ENCODE data around the gene FHL3. TPM values are rescaled to one million over a fixed set of nuclear protein-coding genes. Genes with fewer than 3 reads are reported as not detected.
"Not testable (repeated sequence)": the region's sequence is repeated elsewhere in the genome, so short reads cannot be mapped to it uniquely, and the experiment has no call there.

FHL3 gene
- total and polyA plus RNA-seq, 11 donors, result 4.6 to 27.0 (median 11.8) TPM

GRCh38 chr1:37987679-37988078 is 17.6 kb downstream of the FHL3 start:
- 30 to 57% (median 40%) methylated on average over 1 of the region's 1 CpG for WGBS, 4 donors
- Histone ChIP-seq H3K4me3 (no peak overlapping the region), H3K4me1 (peaks cover 0 to 25% (median 14%) of the 10 kb centered on the region in 12 donors), H3K9me3 (no peaks in the 10 kb centered on the region), H3K27ac (no peak overlapping the region), H3K27me3 (no peaks in the 10 kb centered on the region), H3K36me3 (peaks cover 3 to 56% (median 51%) of the 10 kb centered on the region in 9 donors)
- ATAC-seq, result no peak
- intact Hi-C loops (cut with DNase I), result loop anchor here in 4 of 10 donors (5.0 to 10.0 kb wide), 4 partner anchors 40 to 183 kb away; partner anchors contain the start of genes INPP5B (in 2 of the 4), C1orf122 (in 1 of the 4) and YRDC (in 1 of the 4)
- TF ChIP-seq POLR2A (IDR thresholded peaks at IDR 0.05), result no peak
- TF ChIP-seq, protein P1, sequence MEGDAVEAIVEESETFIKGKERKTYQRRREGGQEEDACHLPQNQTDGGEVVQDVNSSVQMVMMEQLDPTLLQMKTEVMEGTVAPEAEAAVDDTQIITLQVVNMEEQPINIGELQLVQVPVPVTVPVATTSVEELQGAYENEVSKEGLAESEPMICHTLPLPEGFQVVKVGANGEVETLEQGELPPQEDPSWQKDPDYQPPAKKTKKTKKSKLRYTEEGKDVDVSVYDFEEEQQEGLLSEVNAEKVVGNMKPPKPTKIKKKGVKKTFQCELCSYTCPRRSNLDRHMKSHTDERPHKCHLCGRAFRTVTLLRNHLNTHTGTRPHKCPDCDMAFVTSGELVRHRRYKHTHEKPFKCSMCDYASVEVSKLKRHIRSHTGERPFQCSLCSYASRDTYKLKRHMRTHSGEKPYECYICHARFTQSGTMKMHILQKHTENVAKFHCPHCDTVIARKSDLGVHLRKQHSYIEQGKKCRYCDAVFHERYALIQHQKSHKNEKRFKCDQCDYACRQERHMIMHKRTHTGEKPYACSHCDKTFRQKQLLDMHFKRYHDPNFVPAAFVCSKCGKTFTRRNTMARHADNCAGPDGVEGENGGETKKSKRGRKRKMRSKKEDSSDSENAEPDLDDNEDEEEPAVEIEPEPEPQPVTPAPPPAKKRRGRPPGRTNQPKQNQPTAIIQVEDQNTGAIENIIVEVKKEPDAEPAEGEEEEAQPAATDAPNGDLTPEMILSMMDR (IDR thresholded peaks at IDR 0.05), result no peak
- no peak for DNase-seq

DNA sequence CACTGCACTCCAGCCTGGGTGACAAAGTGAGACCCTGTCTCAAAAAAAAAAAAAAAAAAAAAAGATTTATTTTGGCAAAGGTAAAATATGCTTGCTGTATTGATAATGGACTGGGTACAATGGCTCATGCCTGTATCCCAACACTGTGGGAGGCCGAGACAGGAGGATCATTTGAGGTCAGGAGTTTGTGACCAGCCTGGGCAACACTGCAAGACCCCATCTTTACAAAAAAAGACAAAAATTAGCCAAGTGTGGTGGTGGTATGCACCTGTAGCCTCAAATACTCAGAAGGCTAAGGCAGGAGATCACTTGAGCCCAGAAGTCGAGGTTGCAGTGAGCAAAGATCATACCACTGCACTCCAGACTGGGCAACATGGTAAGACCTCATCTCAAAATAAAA is 21.8 kb downstream of the FHL3 start:
- H3K4me1 ChIP-seq, result peaks cover 0 to 12% (median 5%) of the 10 kb centered on the region in 12 donors
- TF ChIP-seq, protein P1 (IDR thresholded peaks at IDR 0.05), result no peak
- no peak for TF ChIP-seq POLR2A (IDR thresholded peaks at IDR 0.05)
- H3K36me3 ChIP-seq, result peaks cover 6 to 97% (median 92%) of the 10 kb centered on the region in 9 donors
- peak in 1 of 5 donors; percentile 16 for DNase-seq
- intact Hi-C loops (cut with DNase I), result loop anchor here in 3 of 10 donors (5.0 to 10.0 kb wide), 4 partner anchors 39 to 179 kb away; partner anchors contain the start of genes C1orf122 (in 1 of the 3) and YRDC (in 1 of the 3)
- ATAC-seq, result no peak
- 91 to 98% (median 96%) methylated on average over 2 of the region's 2 CpGs for WGBS, 4 donors
- H3K27ac ChIP-seq, result no peak overlapping the region
- H3K9me3 ChIP-seq, result no peaks in the 10 kb centered on the region
- H3K4me3 ChIP-seq, result no peak overlapping the region
- H3K27me3 ChIP-seq, result no peaks in the 10 kb centered on the region

GRCh38 chr1:37978541-37978940 is 26.8 kb downstream of the FHL3 start:
- 82 to 90% (median 86%) methylated on average over 4 of the region's 4 CpGs for WGBS, 4 donors
- ATAC-seq, result no peak
- peaks cover 4 to 100% (median 98%) of the 10 kb centered on the region in 9 donors for H3K36me3 ChIP-seq
- intact Hi-C loops (cut with DNase I), result loop anchor here in 7 of 10 donors (5.0 kb wide), 2 partner anchors 86 to 91 kb away; no protein-coding TSS in a partner anchor
- H3K4me3 ChIP-seq, result no peak overlapping the region
- DNase-seq, result no peak
- no peaks in the 10 kb centered on the region for H3K27me3 ChIP-seq
- no peaks in the 10 kb centered on the region for H3K9me3 ChIP-seq
- H3K27ac ChIP-seq, result no peak overlapping the region
- H3K4me1 ChIP-seq, result peaks cover 0 to 5% (median 0%) of the 10 kb centered on the region in 12 donors
- TF ChIP-seq, protein P1 (IDR thresholded peaks at IDR 0.05), result no peak
- no peak for TF ChIP-seq POLR2A (IDR thresholded peaks at IDR 0.05)

GRCh38 chr1:37975083-37975482 is 30.2 kb downstream of the FHL3 start:
- H3K4me3 ChIP-seq, DNase-seq, H3K9me3 ChIP-seq, H3K27ac ChIP-seq, H3K4me1 ChIP-seq, H3K27me3 ChIP-seq: not testable (repeated sequence)
- peak in 3 of 4 donors; percentile 49 to 66 (median 52) for ATAC-seq
- 50 to 55% (median 55%) methylated on average over 6 of the region's 6 CpGs for WGBS, 4 donors
- H3K36me3 ChIP-seq, result peaks cover 0 to 97% (median 88%) of the 10 kb centered on the region in 9 donors
- TF ChIP-seq, protein P1 (IDR thresholded peaks at IDR 0.05), result peak in 11 of 12 donors; percentile 44 to 73 (median 60)
- intact Hi-C loops (cut with DNase I), result loop anchor here in 9 of 10 donors (2.0 to 5.0 kb wide), 4 partner anchors 82 to 88 kb away; no protein-coding TSS in a partner anchor

All from heart left ventricle (tissue), 16 donors.